Cardiac muscle cell (in vitro differentiated cells and primary cell): ENCODE results near the gene LYST. TPM values are rescaled to one million over a fixed set of nuclear protein-coding genes. Genes with fewer than 3 reads are reported as not detected.

Source experiments
- DNase-seq, 2 donors: peaks; one replicate each; pipeline versions ENCODE4 v3.0.0 to v3.0.0-alpha.2; 2010 to 2017; ENCODE audit warnings: low read depth in 1 of 2, low spot score in 1 of 2
- H3K27ac ChIP-seq: fragments of 200-600 bp; sonication (generic); 2 replicates; pipeline ENCODE4 v1.5.1; 2016
- H3K27me3 ChIP-seq: fragments of 200-600 bp; sonication (generic); 2 replicates; pipeline ENCODE4 v1.6.0; 2016; ENCODE audit warnings: control low read depth
- H3K36me3 ChIP-seq: fragments of 200-600 bp; sonication (generic); 2 replicates; pipeline ENCODE4 v1.5.1; 2016; ENCODE audit warnings: control low read depth
- H3K4me1 ChIP-seq: fragments of 200-600 bp; sonication (generic); 2 replicates; pipeline ENCODE4 v1.8.1; 2017; ENCODE audit warnings: low read depth, mild to moderate bottlenecking, mixed run types
- H3K4me3 ChIP-seq: fragments of 200-600 bp; sonication (generic); 2 replicates; pipeline ENCODE4 v1.5.1; 2016; ENCODE audit warnings: mild to moderate bottlenecking
- H3K9me3 ChIP-seq: fragments of 200-600 bp; sonication (generic); 2 replicates; pipeline ENCODE4 v1.5.1; 2017; ENCODE audit warnings: low read depth, mild to moderate bottlenecking, control low read depth
- CTCF ChIP-seq: IDR thresholded peaks from 2 replicates; pipeline ENCODE4 v1.5.1; 2012; ENCODE audit warnings: low read depth, mild to moderate bottlenecking, low read length
- polyA plus RNA-seq: library from polyadenylated mRNA; unstranded; fragments of >200 nt; fragmentation: Nextera tagmentation; extraction: Ambion mirVana; gene quantifications from 2 replicates; pipeline ENCODE4 v1.2.1, GENCODE V29; 2016
- total RNA-seq: library from RNA; depleted of rRNA; stranded (reverse); fragments of >200 nt; gene quantifications from 2 replicates; pipeline ENCODE4 v1.2.3, GENCODE V29; 2016

LYST gene
- total and polyA plus RNA-seq, 2 experiments from 2014 or later = 4.5 to 5.2 TPM

- DNase-seq = no peak
- TF ChIP-seq CTCF = no peak
- Histone ChIP-seq H3K36me3 (no peaks in the 10 kb centered on the region), H3K27ac (no peak overlapping the region), H3K9me3 (no peaks in the 10 kb centered on the region), H3K4me3 (no peak overlapping the region), H3K27me3 (no peaks in the 10 kb centered on the region), H3K4me1 (no peaks in the 10 kb centered on the region)
Observed at GRCh38 chr1:235892202-235892601, 25.5 kb upstream of the LYST start.

GRCh38 chr1:235888119-235888643 lies 21.5 kb upstream of the LYST start:
- DNase-seq = no peak
- Histone ChIP-seq H3K4me1 (no peaks in the 10 kb centered on the region), H3K9me3 (no peaks in the 10 kb centered on the region), H3K27me3 (no peaks in the 10 kb centered on the region), H3K36me3 (no peaks in the 10 kb centered on the region), H3K4me3 (no peak overlapping the region), H3K27ac (no peak overlapping the region)
- no peak for TF ChIP-seq CTCF

- TF ChIP-seq CTCF = no peak
- Histone ChIP-seq H3K36me3 (no peaks in the 10 kb centered on the region), H3K27ac (no peak overlapping the region), H3K4me3 (no peak overlapping the region), H3K9me3 (no peaks in the 10 kb centered on the region), H3K27me3 (no peaks in the 10 kb centered on the region), H3K4me1 (no peaks in the 10 kb centered on the region)
- DNase-seq = no peak
Observed at GRCh38 chr1:235887676-235888075, 21.0 kb upstream of the LYST start.

GRCh38 chr1:235885655-235886262 lies 19.1 kb upstream of the LYST start:
- Histone ChIP-seq H3K4me3 (no peak overlapping the region), H3K4me1 (no peaks in the 10 kb centered on the region), H3K27me3 (no peaks in the 10 kb centered on the region), H3K36me3 (no peaks in the 10 kb centered on the region), H3K27ac (no peak overlapping the region), H3K9me3 (no peaks in the 10 kb centered on the region)
- no peak for TF ChIP-seq CTCF
- no peak for DNase-seq

GRCh38 chr1:235883261-235883927 lies 16.7 kb upstream of the LYST start:
- no peak overlapping the region for H3K27ac ChIP-seq
- no peak for TF ChIP-seq CTCF
- no peaks in the 10 kb centered on the region for H3K27me3 ChIP-seq
- H3K9me3 ChIP-seq = no peaks in the 10 kb centered on the region
- H3K36me3 ChIP-seq = no peaks in the 10 kb centered on the region
- no peak overlapping the region for H3K4me3 ChIP-seq
- H3K4me1 ChIP-seq = no peaks in the 10 kb centered on the region
- peak in 1 of 2 donors; percentile 91 for DNase-seq
